GM12878 (cell line): ENCODE results near the gene OR2AG1. TPM values are rescaled to one million over a fixed set of nuclear protein-coding genes. Genes with fewer than 3 reads are reported as not detected.

Source experiments
- ATAC-seq: fragments of 200-7000 bp; cut with Tn5 transposase; 3 replicates; pipeline ENCODE4 v1.9.1; 2020; ENCODE audit warnings: mild to moderate bottlenecking, moderate library complexity
- BruUV-seq: library from RNA; stranded (reverse); fragments of 400-500 nt; replicated peaks from 2 replicates; lab custom pipeline; 2021; lab: Mats Ljungman, UMichigan
- CTCF ChIA-PET: fragments of 300-600 bp; sonication (Branson Sonifier 250); formaldehyde crosslinking; extraction: SDS; loops from one replicate; lab custom pipeline; 2021; ENCODE audit warnings: inconsistent platforms; lab: Yijun Ruan, JAX
- POLR2A ChIA-PET: fragments of 350-600 bp; formaldehyde crosslinking; extraction: SDS; loops from one replicate; lab custom pipeline; 2021; ENCODE audit warnings: inconsistent platforms; lab: Charles Lee
- RAD21 ChIA-PET: fragments of 300-600 bp; sonication (Branson Sonifier 250); formaldehyde crosslinking; loops from one replicate; lab custom pipeline; 2023; ENCODE audit warnings: antibody characterized with exemption; ENCODE audit not compliant: unreplicated experiment; lab: Charles Lee
- SMC1A ChIA-PET: fragments of 300-600 bp; sonication (Branson Sonifier 250); formaldehyde crosslinking; loops from one replicate; lab custom pipeline; 2023; ENCODE audit not compliant: unreplicated experiment, uncharacterized antibody; lab: Charles Lee
- DNase-seq: peaks from one replicate; pipeline ENCODE4 v3.0.0-alpha.2; 2011; ENCODE audit warnings: low read depth, low spot score
- FAIRE-seq: peaks from 3 replicates; lab custom pipeline; 2011; peaks lifted over from hg19 to GRCh38; lab: Jason Lieb, UNC
- H2AFZ ChIP-seq: 2 replicates; pipeline ENCODE4 v1.6.0; 2011; ENCODE audit warnings: low read depth, low read length, control low read depth; ENCODE audit not compliant: control insufficient read depth
- H3K27ac ChIP-seq: 2 replicates; pipeline ENCODE4 v1.5.1; 2011; ENCODE audit warnings: control low read depth; ENCODE audit not compliant: control insufficient read depth, insufficient read depth
- H3K27me3 ChIP-seq, 2 experiments: replicated peaks in 1 of 2; 2 replicates each; pipeline versions ENCODE4 v1.6.0 to v1.6.1; 2011; ENCODE audit warnings: low read length in 1 of 2; ENCODE audit not compliant: control insufficient read depth in 2 of 2, insufficient read depth in 2 of 2
- H3K36me3 ChIP-seq, 2 experiments: 2 replicates each; pipeline ENCODE4 v1.5.1; 2011; ENCODE audit warnings: low read length in 1 of 2; ENCODE audit not compliant: control insufficient read depth in 2 of 2, insufficient read depth in 2 of 2
- H3K4me1 ChIP-seq: 2 replicates; pipeline ENCODE4 v1.6.1; 2011; ENCODE audit warnings: mild to moderate bottlenecking, low read length, moderate library complexity, mixed read lengths; ENCODE audit not compliant: control insufficient read depth, insufficient read depth
- H3K4me2 ChIP-seq: 2 replicates; pipeline ENCODE4 v1.6.0; 2011; ENCODE audit warnings: control low read depth; ENCODE audit not compliant: control insufficient read depth, insufficient read depth
- H3K4me3 ChIP-seq: fragments of 200-600 bp; sonication (generic); 2 replicates; pipeline ENCODE4 v1.5.1; 2016
- H3K79me2 ChIP-seq: 2 replicates; pipeline ENCODE4 v1.6.0; 2011; ENCODE audit warnings: low read length; ENCODE audit not compliant: control insufficient read depth, insufficient read depth
- H3K9ac ChIP-seq: 2 replicates; pipeline ENCODE4 v1.8.0; 2011; ENCODE audit warnings: low read length, control low read depth, mixed read lengths; ENCODE audit not compliant: control insufficient read depth, insufficient read depth
- H3K9me3 ChIP-seq: replicated peaks from 3 replicates; pipeline ENCODE4 v1.5.1; 2011; ENCODE audit warnings: mild to moderate bottlenecking, low read length; ENCODE audit not compliant: control insufficient read depth, insufficient read depth
- H4K20me1 ChIP-seq: 2 replicates; pipeline ENCODE4 v1.6.0; 2011; ENCODE audit not compliant: control insufficient read depth, insufficient read depth
- ASH2L ChIP-seq: fragments of 300-600, 200-600 bp; sonication (generic); IDR thresholded peaks from 2 replicates; pipeline ENCODE4 v1.6.1; 2017; ENCODE audit warnings: low read depth, mild to moderate bottlenecking, borderline replicate concordance
- CREB1 ChIP-seq: IDR thresholded peaks from 2 replicates; pipeline ENCODE4 v1.6.1; 2012; ENCODE audit warnings: low read depth, mild to moderate bottlenecking, inconsistent platforms
- CUX1 ChIP-seq: IDR thresholded peaks from 2 replicates; pipeline ENCODE4 v1.6.1; 2012; ENCODE audit warnings: improper control_type of control experiment, low read depth, low read length; ENCODE audit not compliant: insufficient replicate concordance
- HDAC6 ChIP-seq: fragments of 200-600 bp; sonication (generic); IDR thresholded peaks from one replicate; pipeline ENCODE4 v1.8.0; 2017; ENCODE audit warnings: antibody characterized with exemption; ENCODE audit not compliant: unreplicated experiment
- MTA2 ChIP-seq: fragments of 450-650 bp; IDR thresholded peaks from 2 replicates; pipeline ENCODE4 v1.6.1; 2016; ENCODE audit warnings: low read depth, mild to moderate bottlenecking, moderate library complexity
- NR2C2 ChIP-seq: IDR thresholded peaks from 2 replicates; pipeline ENCODE4 v1.6.1; 2011; ENCODE audit warnings: borderline replicate concordance, low read depth; ENCODE audit not compliant: control insufficient read depth, insufficient read length
- PML ChIP-seq: IDR thresholded peaks from 2 replicates; pipeline ENCODE4 v1.6.1; 2012; ENCODE audit warnings: low read length, inconsistent platforms
- SP1 ChIP-seq: IDR thresholded peaks from one replicate; pipeline ENCODE4 v1.6.1; 2011; ENCODE audit warnings: low read depth, low read length
- YY1 ChIP-seq: IDR thresholded peaks from 2 replicates; pipeline ENCODE4 v1.6.1; 2011; ENCODE audit warnings: low read depth, mild to moderate bottlenecking, low read length
- WGBS: methylation state at CpG from one replicate; pipeline ENCODE4 v1.1.6; 2016; ENCODE audit warnings: low lambda C conversion rate; ENCODE audit not compliant: insufficient replicate concordance, insufficient coverage; ENCODE audit errors: missing lambda C conversion rate; 5-methylcytosine and 5-hydroxymethylcytosine counted together
- in situ Hi-C: fragments of 300-500 bp; cut with MboI; formaldehyde crosslinking; loops from 9 replicates; pipeline ENCODE4 v1.14.3; 2018; ENCODE audit warnings: mixed read lengths
- intact Hi-C: fragments of 100-400 bp; cut with micrococcal nuclease; formaldehyde crosslinking; loops from one replicate; pipeline ENCODE4 v1.14.2; 2022; ENCODE audit not compliant: unreplicated experiment
- polyA plus RNA-seq, 11 experiments: library from polyadenylated mRNA; depleted of rRNA in 4 of 11; unstranded in 6 of 11; stranded (reverse) in 5 of 11; fragments of >200 nt; fragmentation: Nextera tagmentation in 4 of 11; fragmentation: Illumina TruSeq in 1 of 11; extraction: Ambion mirVana in 4 of 11; extraction: Trizol in 1 of 11; gene quantifications; 1 replicate in 1 of 11; 2 replicates in 10 of 11; pipeline versions ENCODE4 v1.2.1 to v1.2.3, GENCODE V29; 2011 to 2016; ENCODE audit warnings: inconsistent platforms in 2 of 11, missing spikeins in 2 of 11, low read depth in 1 of 11
- total RNA-seq, 4 experiments: library from RNA; depleted of rRNA in 3 of 4; stranded (reverse); fragments of >200 nt in 3 of 4; fragmentation: Illumina TruSeq in 1 of 4; extraction: Trizol in 1 of 4; gene quantifications; 2 replicates each; pipeline versions ENCODE4 v1.2.1 to v1.2.3, GENCODE V29; 2013 to 2021
- TF ChIP-seq, protein P1 (sequence below): fragments of 450-650 bp; IDR thresholded peaks from 2 replicates; pipeline ENCODE4 v1.6.1; 2014; ENCODE audit warnings: mild to moderate bottlenecking

The OR2AG1 gene
- total and polyA plus RNA-seq, 10 of the 15 experiments (the other 5 are each of a cell fraction or from before 2014, with no cell fraction given), result not detected

- Histone ChIP-seq H3K27ac (no peak overlapping the region), H3K79me2 (no peaks in the 10 kb centered on the region), H3K9me3 (peaks cover 2% of the 10 kb centered on the region; the same call in 1 of the 3 replicates), H3K4me3 (no peak overlapping the region), H3K27me3 (no peaks in the 10 kb centered on the region), H3K9ac (no peak overlapping the region), H3K4me2 (no peak overlapping the region)
- intact Hi-C loops (no loop called here), in situ Hi-C loops (loop anchor here (10.0 kb wide), 1 partner anchor 876 kb away; no protein-coding TSS in a partner anchor)
- 56% methylated on average over 5 of the region's 5 CpGs for WGBS
- POLR2A ChIA-PET, result no interaction called here
- TF ChIP-seq, protein P1, sequence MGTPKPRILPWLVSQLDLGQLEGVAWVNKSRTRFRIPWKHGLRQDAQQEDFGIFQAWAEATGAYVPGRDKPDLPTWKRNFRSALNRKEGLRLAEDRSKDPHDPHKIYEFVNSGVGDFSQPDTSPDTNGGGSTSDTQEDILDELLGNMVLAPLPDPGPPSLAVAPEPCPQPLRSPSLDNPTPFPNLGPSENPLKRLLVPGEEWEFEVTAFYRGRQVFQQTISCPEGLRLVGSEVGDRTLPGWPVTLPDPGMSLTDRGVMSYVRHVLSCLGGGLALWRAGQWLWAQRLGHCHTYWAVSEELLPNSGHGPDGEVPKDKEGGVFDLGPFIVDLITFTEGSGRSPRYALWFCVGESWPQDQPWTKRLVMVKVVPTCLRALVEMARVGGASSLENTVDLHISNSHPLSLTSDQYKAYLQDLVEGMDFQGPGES, result no peak
- no peak for TF ChIP-seq MTA2
- TF ChIP-seq CUX1, result no peak
- TF ChIP-seq ASH2L, result no peak
- no peak for TF ChIP-seq YY1
- no peak for TF ChIP-seq HDAC6
- no peak for TF ChIP-seq NR2C2
- TF ChIP-seq CREB1, result no peak
- TF ChIP-seq PML, result no peak
- TF ChIP-seq SP1, result no peak
- TF ChIP-seq, all 136 proteins: peak for 0
- ChIA-PET CTCF (interaction anchor here (1.9 kb wide), 1 partner anchor 8 kb away, joined by 14 read pairs; no protein-coding TSS in a partner anchor), RAD21 (no interaction called here), SMC1A (no interaction called here)
- BruUV-seq, result no TSS peak
- no peaks in the 10 kb centered on the region for H3K4me1 ChIP-seq
- no peak for FAIRE-seq
- no peak for ATAC-seq
- no peak for DNase-seq
- no peaks in the 10 kb centered on the region for H3K36me3 ChIP-seq
- H2AFZ ChIP-seq, result no peak overlapping the region
- no peaks in the 10 kb centered on the region for H4K20me1 ChIP-seq
These were observed 36.1 kb downstream of the OR2AG1 start for GRCh38 chr11:6818967-6819366.
